Posterior cingulate gyrus (tissue), 11 donors: ENCODE results near the gene SMYD3.
A peak's percentile ranks its signal among the peaks of the same experiment; 100 is the strongest.

Experiments used
- DNase-seq, 10 donors: peaks; one replicate each; pipeline versions ENCODE4 v3.0.0 to v3.0.0-alpha.2; 2020 to 2021; ENCODE audit warnings: mixed read lengths in 3 of 10
- intact Hi-C: fragments of 100-400 bp; cut with DNase I; formaldehyde crosslinking; loops from one replicate; pipeline ENCODE4 v1.15.1; 2023

The SMYD3 gene

DNA sequence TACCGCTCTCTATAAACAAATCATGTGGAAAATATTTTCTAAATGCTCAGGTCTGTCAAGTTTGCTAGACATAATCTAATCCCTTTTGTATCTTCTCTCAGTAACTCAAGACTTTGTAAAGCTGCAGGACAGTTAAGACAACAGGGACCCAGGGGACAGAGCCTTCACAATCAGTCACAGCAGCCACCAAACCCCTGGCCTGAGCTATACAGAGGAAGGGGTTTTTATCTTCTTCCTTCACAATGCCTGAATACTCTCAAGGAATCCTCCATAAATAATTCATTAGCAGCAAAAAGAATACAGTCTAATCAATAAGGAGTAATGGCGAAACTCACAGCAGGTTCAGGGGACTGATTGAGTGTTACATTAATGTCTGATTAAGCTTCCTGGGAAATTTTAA is 368.3 kb downstream of the SMYD3 start:
- intact Hi-C loops, result no loop called here
- no peak for DNase-seq

DNA sequence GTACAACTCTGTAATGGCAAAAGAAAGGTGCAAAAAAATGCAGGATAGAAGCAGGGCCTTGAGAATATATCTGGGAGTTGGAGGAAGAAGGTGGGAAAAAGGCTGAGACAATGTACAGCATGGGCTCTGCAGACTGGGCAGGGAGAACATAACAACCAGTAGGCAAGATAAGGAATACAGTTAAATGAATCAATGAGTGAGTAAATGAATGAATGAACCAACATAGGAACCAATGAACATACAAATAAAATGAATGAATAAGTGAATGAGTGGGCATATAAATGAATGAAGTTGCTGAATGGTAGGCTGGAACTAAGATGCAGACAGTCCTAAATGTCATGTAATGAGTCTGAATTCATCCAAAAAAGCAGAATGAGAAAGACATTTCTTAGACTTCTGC is 370.6 kb downstream of the SMYD3 start:
- no peak for DNase-seq
- intact Hi-C loops, result no loop called here

DNA sequence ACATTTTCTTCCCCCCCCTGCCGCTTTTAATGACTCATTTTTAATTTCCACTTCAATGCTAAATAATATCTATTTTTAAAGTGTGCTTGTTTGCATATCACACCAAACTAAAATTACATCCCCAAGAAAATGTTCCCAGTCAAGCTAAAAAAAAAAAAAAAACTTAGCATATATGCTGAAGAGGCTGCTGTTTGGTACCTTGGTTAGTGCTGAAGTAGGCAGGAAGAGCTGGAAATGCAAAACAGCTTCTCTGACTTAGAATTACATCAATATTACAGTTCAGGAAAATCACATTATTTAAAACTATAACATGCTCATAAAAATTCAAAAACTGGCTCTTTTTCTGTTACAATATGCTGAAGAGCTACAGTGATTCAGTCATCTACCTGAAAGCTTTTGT is 372.3 kb downstream of the SMYD3 start:
- intact Hi-C loops, result no loop called here
- DNase-seq, result no peak

DNA sequence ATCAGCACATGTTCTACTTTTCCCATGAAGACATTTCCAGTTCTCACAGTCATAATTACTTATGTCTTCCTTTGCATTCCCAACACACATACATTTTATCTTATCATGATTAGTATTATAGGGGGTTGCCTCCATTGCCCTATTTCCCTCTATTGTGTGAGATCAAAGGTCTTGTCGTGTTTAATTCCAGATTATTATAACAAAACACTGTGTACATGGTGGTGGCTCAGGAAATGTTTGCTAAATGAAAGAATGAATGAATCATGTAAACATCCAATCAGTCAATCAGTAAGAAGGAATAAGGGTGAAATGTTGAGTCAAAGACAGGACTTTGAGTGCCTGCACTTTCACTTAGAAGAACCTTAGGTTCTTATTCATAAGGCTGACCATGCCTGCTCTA is 376.0 kb downstream of the SMYD3 start:
- intact Hi-C loops, result no loop called here
- DNase-seq, result no peak

DNA sequence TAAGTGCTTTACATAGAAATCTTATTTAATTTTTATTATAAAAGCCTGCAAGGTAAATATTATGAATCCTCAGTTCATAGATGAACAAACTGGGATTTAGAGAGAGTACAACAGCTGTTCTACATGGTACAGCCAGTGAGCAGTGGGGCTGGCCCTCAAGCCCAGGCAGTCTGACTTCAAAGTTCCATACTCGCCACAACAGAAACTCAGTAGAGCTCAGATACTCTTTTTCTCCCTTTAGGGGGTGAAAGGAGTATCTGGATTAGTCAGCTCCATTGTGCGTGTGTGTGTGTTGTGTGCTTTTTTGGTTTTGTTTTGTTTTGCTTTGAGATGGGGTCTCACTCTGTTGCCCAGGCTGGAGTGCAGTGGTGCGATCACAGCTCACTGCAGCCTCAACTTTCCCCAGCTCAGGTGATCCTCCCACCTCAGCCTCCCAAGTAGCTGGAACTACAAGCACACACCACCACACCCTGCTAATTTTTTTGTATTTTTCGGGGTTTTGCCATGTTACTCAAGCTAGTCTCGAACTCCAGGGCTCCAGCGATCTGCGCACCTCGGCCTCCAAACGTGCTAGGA is 378.5 kb downstream of the SMYD3 start:
- no peak for DNase-seq
- intact Hi-C loops, result no loop called here

DNA sequence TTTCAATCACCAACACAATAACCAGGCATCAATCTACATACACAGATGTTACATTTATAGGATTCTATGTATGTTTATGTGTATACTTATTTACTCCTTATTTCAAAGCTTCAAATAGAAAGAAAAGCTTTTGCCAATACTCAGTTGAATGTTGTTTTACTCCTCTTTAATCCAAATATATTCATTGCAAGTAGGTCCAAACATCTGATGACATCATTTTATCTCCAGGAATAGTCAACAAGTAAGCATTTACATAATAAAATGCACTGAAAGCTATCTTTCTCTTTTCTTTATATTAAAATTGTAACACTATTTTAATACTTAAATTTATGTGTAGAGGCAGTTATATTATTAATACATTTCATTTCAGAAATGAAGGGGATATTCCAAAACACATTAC is 380.5 kb downstream of the SMYD3 start:
- DNase-seq, result no peak
- intact Hi-C loops, result no loop called here

DNA sequence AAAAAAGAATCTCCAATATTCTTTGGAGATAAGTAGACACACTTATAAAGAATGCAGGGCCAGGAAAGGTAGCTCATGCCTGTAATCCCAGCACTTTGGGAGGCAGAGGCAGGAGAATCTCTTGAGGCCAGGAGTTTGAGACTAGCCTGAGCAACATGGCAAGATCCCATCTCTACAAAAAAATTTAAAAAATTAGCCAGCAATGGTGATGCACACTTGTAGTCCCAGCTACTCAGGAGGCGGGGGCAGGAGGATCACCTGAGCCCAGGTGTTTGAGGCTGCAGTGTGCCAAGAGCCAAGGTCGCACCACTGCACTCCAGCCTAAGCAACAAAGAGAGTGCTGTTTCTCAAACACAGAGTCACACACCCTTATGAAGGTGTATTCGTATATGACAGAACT is 385.0 kb downstream of the SMYD3 start:
- no peak for DNase-seq
- intact Hi-C loops, result no loop called here

DNA sequence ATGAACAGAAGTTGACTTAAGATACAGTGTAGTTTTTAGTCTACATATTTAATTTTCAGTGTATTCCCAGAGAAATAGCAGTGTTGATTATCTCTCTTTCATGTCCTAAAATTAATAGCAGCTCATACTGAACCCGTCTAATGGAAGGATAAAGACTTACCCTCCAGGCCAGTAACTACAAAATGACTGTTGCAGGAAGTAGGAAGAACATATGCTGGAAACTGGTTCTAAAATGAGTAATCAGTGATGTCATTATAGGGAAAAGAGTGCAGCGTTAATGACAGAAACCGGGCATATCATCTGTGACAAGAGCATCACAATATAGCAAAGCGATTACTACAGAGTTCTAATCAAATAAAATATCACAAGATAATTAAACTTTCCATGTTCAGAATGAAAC is 385.5 kb downstream of the SMYD3 start:
- no peak for DNase-seq
- intact Hi-C loops, result no loop called here

DNA sequence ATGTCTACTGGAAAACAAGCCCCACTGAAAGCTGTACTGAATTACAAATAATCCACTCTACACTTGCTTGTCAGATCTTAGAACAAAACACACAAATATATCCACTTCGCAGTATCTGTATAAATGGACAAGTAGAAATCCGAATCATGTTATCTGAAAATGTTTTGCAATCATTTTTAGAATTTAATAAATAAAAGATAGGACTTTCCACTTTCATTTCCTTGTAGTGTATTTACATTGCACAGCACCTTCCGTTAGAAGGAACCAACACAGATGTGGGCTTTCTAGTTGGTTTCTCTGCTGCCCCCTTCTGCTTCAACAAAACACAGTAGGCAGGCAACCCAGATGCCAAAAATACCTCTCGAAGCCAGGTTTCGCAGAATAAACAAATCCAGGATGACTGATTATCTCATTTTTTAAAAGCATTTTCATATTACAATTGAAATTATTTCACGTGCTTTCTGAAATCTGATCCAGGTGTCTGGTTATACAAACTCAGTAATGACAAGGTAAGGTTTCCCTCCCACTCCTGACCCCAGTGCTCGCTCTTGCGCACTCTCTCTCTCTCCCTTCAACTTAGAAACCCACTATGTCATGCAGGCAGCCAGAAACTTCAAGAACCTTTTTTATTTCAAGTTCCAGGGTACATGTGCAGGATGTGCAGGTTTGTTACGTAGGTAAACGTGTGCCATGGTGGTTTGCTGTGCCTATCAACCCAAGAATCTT is 389.9 kb downstream of the SMYD3 start:
- peak in 2 of 10 donors; percentile 13 to 21 for DNase-seq
- intact Hi-C loops, result loop anchor here (5.0 kb wide), 1 partner anchor 105 kb away; no protein-coding TSS in a partner anchor

DNA sequence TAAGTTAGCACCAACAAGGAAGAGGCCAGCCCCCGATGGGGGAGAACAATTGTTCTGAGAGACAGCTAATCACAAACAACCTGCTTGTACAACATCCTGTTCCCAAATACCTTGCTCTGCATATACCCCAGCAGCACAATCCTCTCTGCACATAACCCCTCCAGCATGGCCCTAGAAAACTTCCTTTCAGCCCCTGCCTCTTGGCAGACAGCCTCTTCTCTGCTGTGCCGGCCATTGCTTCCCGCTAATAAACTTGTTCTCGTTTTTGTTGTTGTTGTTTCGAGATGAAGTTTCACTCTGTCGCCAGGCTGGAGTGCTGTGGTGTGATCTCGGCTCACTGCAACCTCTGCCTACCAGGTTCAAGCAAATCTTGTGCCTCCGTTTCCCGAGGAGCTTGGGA is 392.7 kb downstream of the SMYD3 start:
- intact Hi-C loops, result no loop called here
- DNase-seq, result no peak

DNA sequence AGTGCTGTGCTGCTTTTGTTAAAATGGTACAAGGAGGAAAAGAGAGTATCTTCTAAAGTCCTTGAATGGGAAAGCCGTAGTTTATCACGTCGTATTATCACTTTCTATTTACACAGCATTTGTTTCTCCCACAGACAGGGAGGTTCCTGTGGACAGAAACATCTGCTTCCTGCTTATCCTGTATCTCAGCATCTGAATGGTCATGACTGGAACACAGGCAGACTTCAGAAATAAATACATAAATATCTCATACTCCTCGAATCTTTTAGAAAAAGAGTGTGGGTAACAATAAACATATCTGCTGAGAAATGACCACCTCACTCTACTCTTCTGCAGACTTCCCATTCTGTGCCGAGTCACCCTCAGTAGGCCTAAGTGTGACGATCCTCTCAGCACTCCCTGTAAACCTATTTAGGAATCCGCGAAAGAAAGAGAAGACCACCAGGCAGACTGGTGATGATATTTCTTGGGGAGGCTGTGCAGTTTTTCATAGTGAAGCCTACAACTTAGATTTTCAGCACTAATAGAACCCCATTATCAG is 393.5 kb downstream of the SMYD3 start:
- no peak for DNase-seq
- intact Hi-C loops, result no loop called here

DNA sequence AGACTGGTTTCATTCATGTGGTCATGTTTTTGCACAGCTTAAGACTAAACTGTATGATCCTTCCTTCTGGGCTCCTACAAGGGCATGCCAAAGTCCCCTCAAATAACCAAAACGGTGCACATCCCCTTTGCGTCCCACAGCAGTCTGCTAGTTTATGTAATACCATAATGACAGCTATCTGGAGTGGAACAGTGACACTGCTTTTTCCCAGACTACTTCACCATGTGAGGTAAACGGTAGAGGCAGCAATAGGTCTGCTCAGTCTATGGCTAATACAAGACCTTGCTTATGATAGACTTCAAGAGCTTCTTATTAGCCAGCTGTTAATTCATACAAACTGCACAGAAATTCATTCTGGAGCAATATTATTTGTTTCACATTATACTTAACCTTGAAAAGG is 395.5 kb downstream of the SMYD3 start:
- DNase-seq, result no peak
- intact Hi-C loops, result no loop called here

DNA sequence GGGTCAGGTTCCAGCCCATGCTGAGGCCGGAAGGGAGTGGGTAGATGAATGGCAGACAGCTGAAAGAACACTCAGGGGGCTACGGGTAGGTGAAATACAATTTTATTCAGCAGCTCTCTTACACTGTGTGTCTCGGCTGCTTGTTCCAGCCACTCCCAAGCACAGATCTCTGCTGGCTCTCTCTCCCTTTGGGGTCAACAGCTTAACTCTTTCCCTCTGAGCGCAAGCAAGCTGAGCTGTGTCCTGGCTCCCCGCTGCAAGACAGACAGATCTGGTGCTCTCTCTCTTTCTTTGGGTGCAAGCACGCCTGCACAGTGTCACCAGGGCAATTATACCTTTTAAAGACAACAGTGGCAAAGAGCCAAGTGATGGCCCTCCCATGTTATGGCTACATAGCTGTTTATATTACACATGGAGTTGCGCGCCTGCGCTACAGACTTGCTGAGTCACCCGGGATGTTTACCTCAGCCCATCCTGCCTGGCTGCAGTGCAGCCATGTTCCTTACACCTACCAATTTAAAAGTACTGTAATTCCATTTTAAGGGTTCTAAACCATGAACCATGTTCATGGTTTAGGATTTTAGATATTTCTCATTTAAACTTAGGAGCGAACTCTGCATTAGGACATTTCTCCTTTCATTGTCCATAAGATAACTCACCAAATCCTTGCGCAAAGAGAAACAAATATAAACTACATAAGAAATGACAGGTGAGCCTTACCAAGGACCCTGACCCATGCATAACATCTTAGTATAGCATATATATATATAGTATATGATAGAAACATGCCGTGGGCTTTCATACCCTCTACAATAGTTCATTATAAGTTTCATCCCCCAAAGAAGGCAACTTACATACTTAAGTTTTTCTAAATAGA is 396.5 kb downstream of the SMYD3 start:
- intact Hi-C loops, result no loop called here
- DNase-seq, result no peak

DNA sequence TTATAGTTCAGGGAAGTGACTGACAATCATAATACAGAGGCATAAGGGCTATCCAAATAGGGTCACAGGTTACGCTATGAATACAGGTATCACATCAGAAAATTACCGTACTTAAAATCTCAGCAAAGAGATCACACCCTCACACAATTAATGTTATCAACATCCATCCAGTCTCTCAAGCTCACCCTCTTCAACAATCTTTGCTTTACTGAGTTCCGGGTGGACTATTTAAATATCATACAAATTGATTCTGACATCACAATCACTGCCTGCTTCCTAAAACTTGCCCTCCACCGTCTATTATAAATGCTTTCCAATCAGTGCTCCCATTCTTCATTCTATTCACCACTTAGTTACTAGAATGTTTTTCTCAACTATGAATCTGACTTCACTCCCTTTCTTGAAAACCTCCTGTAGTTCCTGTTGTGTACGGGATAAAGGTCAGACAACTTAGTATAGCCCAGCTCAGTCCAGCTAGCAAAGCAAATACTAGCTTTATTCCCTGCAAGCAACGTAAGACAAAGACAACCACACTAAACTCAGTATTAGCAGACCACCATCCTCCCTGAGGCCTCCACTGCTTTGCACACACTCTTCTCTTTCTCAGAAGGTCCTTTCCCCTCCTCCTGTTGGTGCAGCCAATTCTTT is 398.7 kb downstream of the SMYD3 start:
- intact Hi-C loops, result no loop called here
- DNase-seq, result no peak

DNA sequence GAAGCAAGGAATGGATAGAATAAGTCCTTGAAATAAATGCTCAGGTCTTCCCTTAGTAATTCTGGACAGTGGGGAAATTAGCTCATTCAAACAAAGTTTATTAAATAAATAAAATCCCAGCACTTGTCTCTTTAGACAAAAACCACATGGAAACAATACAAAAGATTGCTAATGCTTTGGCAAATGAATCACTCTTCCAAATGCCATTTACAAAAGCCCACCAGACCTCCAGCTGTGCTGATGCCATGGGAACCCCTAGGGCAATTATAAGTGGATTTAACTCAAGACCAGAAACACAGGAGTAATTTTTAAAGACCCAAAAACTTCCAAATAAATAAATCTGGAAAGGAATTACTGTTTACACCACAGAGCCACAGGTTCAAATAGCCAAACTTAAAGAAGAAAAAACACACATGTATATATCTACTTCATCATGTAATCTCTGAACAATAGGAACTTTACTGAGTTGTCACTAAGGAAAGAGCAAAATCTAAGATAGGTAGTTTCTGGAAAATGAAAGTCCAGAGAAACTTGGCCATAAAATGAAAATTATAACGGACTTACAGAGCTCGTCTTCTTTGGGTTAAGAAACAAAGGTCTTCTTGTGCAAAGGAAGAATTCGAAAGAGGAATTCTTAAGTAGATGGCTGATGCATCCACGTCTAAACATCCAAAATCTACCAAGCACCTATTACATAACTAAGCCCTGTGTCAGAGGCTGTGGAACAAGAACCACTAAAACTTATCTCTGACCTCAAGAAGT is 399.4 kb downstream of the SMYD3 start:
- no peak for DNase-seq
- intact Hi-C loops, result no loop called here

DNA sequence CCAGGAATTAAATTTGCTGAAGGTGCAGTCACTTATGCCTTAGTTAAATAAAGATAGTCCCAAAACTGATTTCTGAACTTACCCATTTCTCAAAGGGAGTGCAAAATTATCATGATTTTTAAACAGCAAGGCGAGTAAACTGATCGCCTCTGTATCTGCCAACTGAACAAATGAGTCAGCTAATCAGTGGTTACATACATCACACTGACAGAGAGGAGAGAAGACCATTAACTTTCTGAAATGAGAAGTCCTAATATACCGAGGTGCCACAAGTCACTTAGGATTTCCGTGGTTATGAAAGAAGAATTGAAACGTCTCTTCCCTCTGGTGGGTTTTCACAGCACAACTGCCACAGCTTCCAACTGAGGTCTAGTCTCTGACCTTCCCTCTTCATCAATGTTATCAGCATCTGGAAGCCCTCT is 400.7 kb downstream of the SMYD3 start:
- intact Hi-C loops, result no loop called here
- DNase-seq, result no peak

DNA sequence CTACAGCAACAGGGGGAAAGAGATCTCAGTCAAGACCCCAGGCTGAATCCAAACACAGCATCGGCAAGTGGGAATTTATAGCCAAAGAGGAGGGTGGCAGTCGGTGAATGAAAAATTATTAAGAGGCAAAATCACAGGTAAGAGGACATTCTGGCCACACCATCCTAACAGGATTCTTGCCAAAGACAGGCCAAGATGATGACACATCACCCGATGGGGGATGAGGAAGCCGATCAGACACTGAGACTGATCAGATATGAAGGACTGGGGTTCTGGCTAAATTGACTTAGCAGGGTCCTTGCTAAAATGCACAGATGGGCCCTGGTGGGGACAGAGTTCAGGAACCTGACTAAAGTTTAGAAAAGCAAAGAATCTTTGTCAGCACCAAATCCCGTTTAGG is 402.2 kb downstream of the SMYD3 start:
- no peak for DNase-seq
- intact Hi-C loops, result no loop called here

DNA sequence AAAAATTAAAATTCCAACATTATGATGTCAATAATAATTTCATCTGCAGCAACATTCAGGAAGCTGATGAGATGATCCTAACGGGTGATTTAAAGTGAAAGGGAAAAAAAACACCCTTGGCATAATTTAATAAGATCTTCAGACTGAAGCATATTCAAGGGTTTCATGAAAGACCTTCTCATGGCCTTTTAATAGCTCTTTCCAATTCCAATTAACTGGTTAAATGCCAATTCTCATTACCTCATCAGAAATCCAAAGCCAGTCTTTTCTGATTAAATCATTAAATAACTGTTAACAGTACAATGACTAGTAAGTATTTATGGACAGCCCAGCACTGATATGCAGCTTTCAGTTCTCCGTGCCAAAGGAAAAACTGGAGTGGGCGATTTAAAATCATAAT is 407.5 kb downstream of the SMYD3 start:
- DNase-seq, result no peak
- intact Hi-C loops, result no loop called here

DNA sequence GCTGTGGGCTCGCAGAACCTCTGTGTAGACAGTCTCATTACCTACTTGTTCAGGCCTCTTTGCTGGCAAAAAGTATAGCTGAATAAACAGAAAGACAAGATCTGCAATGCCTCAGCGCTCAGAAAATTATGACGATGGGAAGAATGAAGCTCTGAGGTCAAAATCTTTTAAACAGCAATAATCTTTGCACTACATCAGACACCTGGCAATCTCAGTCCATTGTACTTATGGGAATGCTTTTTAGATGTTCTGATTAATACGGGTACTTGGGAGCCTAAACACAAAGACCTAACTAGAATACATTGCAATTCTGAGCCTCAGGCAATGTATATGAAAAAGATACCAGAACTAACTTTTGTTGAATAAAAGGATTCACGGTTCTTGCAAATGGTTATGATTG is 410.7 kb downstream of the SMYD3 start:
- intact Hi-C loops, result no loop called here
- no peak for DNase-seq

DNA sequence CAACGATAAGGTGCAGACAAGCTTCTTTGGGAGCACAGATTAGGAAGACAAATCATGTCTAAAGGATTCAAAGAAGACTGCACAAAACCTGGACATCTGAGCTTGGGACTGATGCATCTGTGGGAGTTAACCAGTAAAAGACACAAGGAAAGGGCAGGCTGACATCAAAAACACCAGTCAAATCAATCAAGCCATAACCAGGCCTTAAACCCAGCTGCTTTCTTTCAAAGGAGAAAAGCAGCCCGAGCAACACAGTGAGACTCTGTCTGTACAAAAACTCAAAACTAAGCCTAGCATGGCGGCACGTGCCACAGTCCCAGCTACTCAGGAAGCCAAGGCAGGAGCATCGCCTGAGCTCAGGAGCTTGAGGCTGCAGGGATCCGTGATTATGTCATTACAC is 411.6 kb downstream of the SMYD3 start:
- no peak for DNase-seq
- intact Hi-C loops, result no loop called here
